Sigmoid colon (tissue), 7 donors: Measurements from ENCODE around the gene SLC9A9. TPM values are rescaled to one million over a fixed set of nuclear protein-coding genes. Genes with fewer than 3 reads are reported as not detected.

Experiments used
- DNase-seq: peaks from one replicate; pipeline ENCODE4 v3.0.0-alpha.2; 2019
- H3K27ac ChIP-seq, 4 donors: fragments of 200-600 bp; sonication (generic); one replicate each; pipeline ENCODE4 v1.5.1; 2016 to 2019; ENCODE audit warnings: mild to moderate bottlenecking in 1 of 4
- H3K27me3 ChIP-seq, 3 donors: fragments of 200-600 bp; sonication (generic); one replicate each; pipeline ENCODE4 v1.5.1; 2019; ENCODE audit warnings: mild to moderate bottlenecking in 1 of 3
- H3K36me3 ChIP-seq, 4 donors: fragments of 200-600 bp; sonication (generic); one replicate each; pipeline ENCODE4 v1.5.1; 2016 to 2019
- H3K4me1 ChIP-seq, 4 donors: fragments of 200-600 bp; sonication (generic); one replicate each; pipeline ENCODE4 v1.5.1; 2017 to 2019
- H3K4me3 ChIP-seq, 4 donors: fragments of 200-600 bp; sonication (generic); one replicate each; pipeline ENCODE4 v1.5.1; 2017 to 2019; ENCODE audit warnings: mild to moderate bottlenecking in 2 of 4, moderate library complexity in 1 of 4
- H3K9me3 ChIP-seq, 4 donors: fragments of 200-600 bp in 3 of 4; sonication (generic) in 3 of 4; one replicate each; pipeline versions ENCODE4 v1.5.1 to v1.6.1; 2013 to 2019
- CTCF ChIP-seq, 4 experiments: fragments of 450-650 bp in 3 of 4; fragments of 200-600 bp in 1 of 4; IDR thresholded peaks; one replicate each; pipeline ENCODE4 v1.5.1; 2016 to 2019; ENCODE audit warnings: antibody characterized with exemption in 4 of 4, mild to moderate bottlenecking in 3 of 4, moderate library complexity in 2 of 4
- EP300 ChIP-seq, 4 donors: sonication (generic); formaldehyde crosslinking; IDR thresholded peaks; one replicate each; pipeline ENCODE4 v1.6.1; 2017; ENCODE audit warnings: antibody characterized with exemption in 4 of 4
- POLR2A ChIP-seq, 2 donors: fragments of 450-650 bp; IDR thresholded peaks; one replicate each; pipeline ENCODE4 v1.6.1; 2016; ENCODE audit warnings: antibody characterized with exemption in 2 of 2, mild to moderate bottlenecking in 2 of 2, moderate library complexity in 2 of 2
- POLR2AphosphoS5 ChIP-seq, 4 donors: sonication (generic); formaldehyde crosslinking; IDR thresholded peaks; one replicate each; pipeline ENCODE4 v1.6.1; 2017; ENCODE audit warnings: antibody characterized with exemption in 4 of 4
- WGBS, 2 donors: extraction: QIAGEN DNeasy Blood & Tissue Kit; methylation state at CpG; one replicate each; pipeline ENCODE4 v1.1.7; 2013; 5-methylcytosine and 5-hydroxymethylcytosine counted together
- intact Hi-C: fragments of 100-400 bp; cut with DNase I; formaldehyde crosslinking; loops from one replicate; pipeline ENCODE4 v1.15.1; 2023
- polyA plus RNA-seq, 3 donors: library from polyadenylated mRNA; stranded (reverse); fragments of 200-250 nt; gene quantifications; one replicate each; pipeline ENCODE4 v1.2.3, GENCODE V29; 2013
- total RNA-seq, 4 donors: library from RNA; depleted of rRNA; stranded (reverse); fragments of >200 nt; gene quantifications; one replicate each; pipeline ENCODE4 v1.1.0, GENCODE V29; 2016
- donor health status: healthy with polysubstance abuse.
- donor health status: Bipolar disorder and iron deficiency.
- donor health status: healthy.

The SLC9A9 gene
- total and polyA plus RNA-seq, 7 donors, result 2.4 to 29.9 (median 18.9) TPM

- no peaks in the 10 kb centered on the region for H3K27me3 ChIP-seq
- no peak for DNase-seq
- H3K9me3 ChIP-seq, result no peaks in the 10 kb centered on the region
- TF ChIP-seq POLR2AphosphoS5 (IDR thresholded peaks at IDR 0.05) (no peak), EP300 (IDR thresholded peaks at IDR 0.05) (no peak), POLR2A (IDR thresholded peaks at IDR 0.05) (no peak), CTCF (IDR thresholded peaks at IDR 0.05) (no peak)
- H3K4me3 ChIP-seq, result peak overlapping the region; percentile 47 to 59 (median 56)
- WGBS, 2 donors, result 50 to 55% methylated on average over 2 of the region's 2 CpGs
- H3K27ac ChIP-seq, result peak overlapping the region; percentile 48 to 69 (median 64)
- H3K4me1 ChIP-seq, result peaks cover 0 to 33% (median 16%) of the 10 kb centered on the region in 4 donors
- no peaks in the 10 kb centered on the region for H3K36me3 ChIP-seq
- intact Hi-C loops, result loop anchor here (5.0 kb wide), 1 partner anchor 61 kb away; no protein-coding TSS in a partner anchor
Observed at GRCh38 chr3:143848704-143849103, 436 bp upstream of the SLC9A9 start.

DNA sequence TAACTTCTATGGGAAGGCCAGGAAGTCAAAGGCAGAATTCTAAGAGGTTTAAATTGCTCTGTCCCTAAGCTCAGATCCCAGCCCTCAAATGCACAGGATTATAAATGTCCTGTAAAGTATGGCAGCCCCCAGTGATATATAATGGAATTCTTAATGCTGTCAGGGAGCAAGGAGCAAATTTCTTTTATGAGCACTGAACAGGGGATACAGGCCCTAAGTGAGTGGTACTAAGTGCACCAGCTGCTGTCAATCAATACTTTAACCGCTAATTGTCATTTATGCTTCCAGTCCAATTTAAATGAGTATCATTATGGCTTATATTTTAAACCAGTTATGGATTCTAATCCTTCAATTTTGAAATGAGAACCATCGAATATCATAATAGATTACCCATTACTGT, 4.7 kb downstream of the SLC9A9 start:
- Histone ChIP-seq H3K4me3 (no peak overlapping the region), H3K27me3 (no peaks in the 10 kb centered on the region), H3K4me1 (peaks cover 0 to 42% (median 20%) of the 10 kb centered on the region in 4 donors), H3K9me3 (no peaks in the 10 kb centered on the region), H3K27ac (peak overlapping the region in 1 of 4 donors; percentile 46), H3K36me3 (no peaks in the 10 kb centered on the region)
- no peak for DNase-seq
- no peak for TF ChIP-seq POLR2AphosphoS5 (IDR thresholded peaks at IDR 0.05)
- no peak for TF ChIP-seq CTCF (IDR thresholded peaks at IDR 0.05)
- no peak for TF ChIP-seq POLR2A (IDR thresholded peaks at IDR 0.05)
- TF ChIP-seq EP300 (IDR thresholded peaks at IDR 0.05), result no peak
- intact Hi-C loops, result no loop called here
- WGBS, 2 donors, result 84 to 95% methylated on average over 2 of the region's 2 CpGs

DNA sequence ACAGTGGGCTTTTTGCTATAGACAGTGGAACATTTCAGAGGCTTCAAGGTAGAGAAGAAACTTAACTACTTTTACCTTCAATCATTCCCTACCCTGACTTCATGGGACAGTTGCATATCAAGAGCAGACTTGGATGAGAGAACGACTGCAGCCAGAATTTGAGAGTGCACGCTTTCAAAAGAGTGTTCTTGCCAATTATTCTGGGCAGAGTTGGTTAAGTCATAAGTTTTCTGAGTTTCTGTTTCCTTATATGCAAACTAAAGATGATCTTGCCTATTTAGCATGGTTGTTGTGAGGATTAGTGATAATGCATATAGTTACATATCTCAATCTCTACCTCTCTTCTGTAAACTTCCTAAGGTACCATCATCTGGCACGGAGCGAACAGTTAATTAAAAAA, 7.6 kb downstream of the SLC9A9 start:
- WGBS, 2 donors, result 75 to 83% methylated on average over 4 of the region's 4 CpGs
- peak overlapping the region in 1 of 4 donors; percentile 16 for H3K27ac ChIP-seq
- no peaks in the 10 kb centered on the region for H3K36me3 ChIP-seq
- H3K27me3 ChIP-seq, result no peaks in the 10 kb centered on the region
- no peaks in the 10 kb centered on the region for H3K9me3 ChIP-seq
- no peak for DNase-seq
- intact Hi-C loops, result no loop called here
- TF ChIP-seq EP300 (IDR thresholded peaks at IDR 0.05) (no peak), POLR2AphosphoS5 (IDR thresholded peaks at IDR 0.05) (no peak), CTCF (IDR thresholded peaks at IDR 0.05) (no peak), POLR2A (IDR thresholded peaks at IDR 0.05) (no peak)
- H3K4me1 ChIP-seq, result peaks cover 0 to 37% (median 14%) of the 10 kb centered on the region in 4 donors
- H3K4me3 ChIP-seq, result no peak overlapping the region

GRCh38 chr3:143839980-143840379, 8.3 kb downstream of the SLC9A9 start:
- WGBS, 2 donors, result 61 to 68% methylated on average over 2 of the region's 2 CpGs
- H3K27me3 ChIP-seq, result no peaks in the 10 kb centered on the region
- H3K9me3 ChIP-seq, result no peaks in the 10 kb centered on the region
- DNase-seq, result no peak
- H3K4me1 ChIP-seq, result peaks cover 0 to 31% (median 14%) of the 10 kb centered on the region in 4 donors
- H3K27ac ChIP-seq, result no peak overlapping the region
- H3K36me3 ChIP-seq, result no peaks in the 10 kb centered on the region
- no peak overlapping the region for H3K4me3 ChIP-seq
- intact Hi-C loops, result no loop called here
- no peak for TF ChIP-seq EP300 (IDR thresholded peaks at IDR 0.05)
- no peak for TF ChIP-seq POLR2AphosphoS5 (IDR thresholded peaks at IDR 0.05)
- TF ChIP-seq CTCF (IDR thresholded peaks at IDR 0.05), result no peak
- TF ChIP-seq POLR2A (IDR thresholded peaks at IDR 0.05), result no peak

DNA sequence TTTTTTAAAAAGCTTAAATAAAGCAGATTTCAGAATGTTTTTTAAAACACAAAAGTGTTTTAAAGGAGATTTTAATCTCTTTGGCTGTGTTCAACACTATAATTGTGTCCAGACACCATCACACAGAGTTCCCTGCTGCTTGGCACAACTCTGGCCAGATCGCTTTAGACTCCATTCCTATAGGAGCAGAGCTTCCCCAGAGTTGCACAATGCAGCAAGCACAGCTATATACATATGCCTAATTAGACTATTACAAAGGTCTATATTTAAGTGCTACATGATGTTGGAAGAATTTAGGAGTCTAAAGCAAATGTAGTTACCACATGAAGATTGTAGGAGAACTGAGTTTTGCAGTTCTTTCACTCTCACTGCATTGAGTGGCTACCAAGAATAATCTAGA, 11.2 kb downstream of the SLC9A9 start:
- Histone ChIP-seq H3K27ac (no peak overlapping the region), H3K4me1 (peaks cover 0 to 33% (median 19%) of the 10 kb centered on the region in 4 donors), H3K27me3 (no peaks in the 10 kb centered on the region), H3K9me3 (no peaks in the 10 kb centered on the region), H3K36me3 (no peaks in the 10 kb centered on the region), H3K4me3 (no peak overlapping the region)
- WGBS, 2 donors, result 96 to 97% methylated on average over 1 of the region's 1 CpG
- TF ChIP-seq POLR2A (IDR thresholded peaks at IDR 0.05) (no peak), EP300 (IDR thresholded peaks at IDR 0.05) (no peak), CTCF (IDR thresholded peaks at IDR 0.05) (no peak), POLR2AphosphoS5 (IDR thresholded peaks at IDR 0.05) (no peak)
- intact Hi-C loops, result no loop called here
- DNase-seq, result no peak
